Mammary epithelial cell (primary cell): ENCODE results near the gene POU4F3.

Source experiments
- CTCF ChIP-seq, 2 donors: IDR thresholded peaks in 1 of 2; conservative IDR thresholded peaks in 1 of 2; 2 replicates each; pipeline ENCODE4 v1.5.1; 2011 to 2012; ENCODE audit warnings: inconsistent platforms in 2 of 2, low read length in 2 of 2, mild to moderate bottlenecking in 2 of 2, control low read depth in 1 of 2, low read depth in 1 of 2; ENCODE audit not compliant: insufficient read depth in 1 of 2; ENCODE audit errors: extremely low read depth in 1 of 2
- EZH2 ChIP-seq: IDR thresholded peaks from 2 replicates; pipeline ENCODE4 v1.6.1; 2012; ENCODE audit warnings: low read length, inconsistent platforms, borderline replicate concordance

GRCh38 chr5:146301626-146302025 is 37.0 kb upstream of the POU4F3 start:
- TF ChIP-seq CTCF (conservative IDR thresholded peaks at IDR 0.05 in 1 of 2, IDR thresholded peaks at IDR 0.05 in 1 of 2; ENCODE audit: extremely low read depth in 1 of 2, insufficient read depth in 1 of 2, low read depth in 1 of 2, low read length in 2 of 2) (no peak), EZH2 (no peak)
